Peyer's patch (tissue), 4 donors: ENCODE data around the gene HSP90AB1. TPM values are rescaled to one million over a fixed set of nuclear protein-coding genes. Genes with fewer than 3 reads are reported as not detected.

ENCODE experiments used
- DNase-seq, 3 donors: peaks; one replicate each; pipeline ENCODE4 v3.0.0-alpha.2; 2017 to 2019
- H3K27ac ChIP-seq, 4 donors: fragments of 200-600 bp; sonication (generic); one replicate each; pipeline ENCODE4 v1.5.1; 2016 to 2019
- H3K27me3 ChIP-seq, 2 donors: fragments of 200-600 bp; sonication (generic); one replicate each; pipeline ENCODE4 v1.5.1; 2019
- H3K36me3 ChIP-seq, 3 donors: fragments of 200-600 bp; sonication (generic); one replicate each; pipeline ENCODE4 v1.5.1; 2016 to 2019
- H3K4me1 ChIP-seq, 4 donors: fragments of 200-600 bp; sonication (generic); one replicate each; pipeline ENCODE4 v1.5.1; 2016 to 2019
- H3K4me3 ChIP-seq, 4 donors: fragments of 200-600 bp; sonication (generic); 1 replicate in 3 of 4; 2 replicates in 1 of 4; pipeline ENCODE4 v1.5.1; 2016 to 2019; ENCODE audit warnings: mild to moderate bottlenecking in 1 of 4
- H3K9me3 ChIP-seq, 4 donors: fragments of 200-600 bp; sonication (generic); one replicate each; pipeline ENCODE4 v1.5.1; 2016 to 2019; ENCODE audit warnings: mild to moderate bottlenecking in 1 of 4
- POLR2A ChIP-seq, 2 donors: fragments of 450-650 bp; IDR thresholded peaks; one replicate each; pipeline ENCODE4 v1.5.1; 2017; ENCODE audit warnings: antibody characterized with exemption in 2 of 2, mild to moderate bottlenecking in 2 of 2, moderate library complexity in 2 of 2
- total RNA-seq, 4 donors: library from RNA; depleted of rRNA; stranded (reverse); fragments of >200 nt; gene quantifications; one replicate each; pipeline ENCODE4 v1.1.0, GENCODE V29; 2016
- TF ChIP-seq, protein P1 (sequence below), 6 experiments: fragments of 450-650 bp in 4 of 6; fragments of 200-600 bp in 2 of 6; sonication (generic) in 1 of 6; IDR thresholded peaks; one replicate each; pipeline ENCODE4 v1.5.1; 2017 to 2019; ENCODE audit warnings: antibody characterized with exemption in 6 of 6, mild to moderate bottlenecking in 3 of 6, moderate library complexity in 1 of 6

HSP90AB1 gene
- total RNA-seq, 4 donors from 2014 or later: 181 to 330 (median 254) TPM

DNA sequence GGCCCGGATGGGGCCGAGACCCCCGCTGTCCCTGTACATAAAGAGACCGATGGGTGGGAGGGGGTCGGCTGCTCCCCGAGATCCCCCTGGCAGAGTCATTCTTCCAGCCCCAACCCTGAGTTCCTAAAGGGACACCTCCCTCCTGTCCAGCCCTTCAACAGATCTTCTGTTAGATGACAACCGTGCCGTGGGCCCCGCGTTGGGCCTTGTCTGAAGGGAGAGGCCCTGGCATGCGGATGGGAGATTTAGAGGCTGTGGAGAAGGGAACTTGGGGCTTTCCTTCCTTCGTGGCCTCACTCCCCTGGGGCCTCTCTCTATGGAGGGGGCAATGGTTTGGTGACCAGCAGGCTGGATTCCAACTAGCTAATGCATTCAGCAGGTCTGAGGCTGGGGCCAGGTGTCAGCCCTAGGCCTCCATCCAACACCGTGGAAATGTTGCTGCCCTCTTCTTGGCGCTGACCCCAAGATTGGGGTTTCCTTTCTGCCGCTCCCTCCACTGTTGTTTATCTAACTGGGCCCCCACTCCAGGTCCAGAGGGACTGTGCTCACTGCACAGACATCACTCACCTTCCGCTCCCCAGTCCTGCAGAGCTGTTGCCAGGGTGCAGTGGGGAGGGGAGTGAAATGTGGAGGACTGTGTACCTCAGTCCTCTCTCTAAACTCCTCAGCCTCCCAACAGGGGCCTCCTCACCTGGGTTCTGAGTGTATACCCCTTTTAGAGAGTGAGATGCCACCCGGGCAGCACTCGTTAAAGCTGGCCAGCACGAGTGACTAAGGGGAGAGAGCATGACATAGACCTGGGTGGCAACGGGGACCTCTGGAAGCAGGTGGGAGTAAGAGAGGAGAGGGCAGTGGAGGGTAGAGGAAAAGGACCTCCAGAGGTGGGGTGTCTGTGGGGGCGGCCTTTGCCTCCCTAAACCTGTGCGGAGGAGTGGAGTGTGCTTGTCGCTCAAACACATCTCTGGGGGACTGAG is 30.1 kb downstream of the HSP90AB1 start:
- Histone ChIP-seq H3K4me1 (peaks cover 0 to 12% (median 3%) of the 10 kb centered on the region in 4 donors), H3K9me3 (no peaks in the 10 kb centered on the region), H3K27ac (no peak overlapping the region), H3K36me3 (no peaks in the 10 kb centered on the region), H3K4me3 (no peak overlapping the region), H3K27me3 (peaks cover 0 to 13% of the 10 kb centered on the region in 2 donors)
- DNase-seq: no peak
- TF ChIP-seq POLR2A (IDR thresholded peaks at IDR 0.05): no peak
- TF ChIP-seq, protein P1, sequence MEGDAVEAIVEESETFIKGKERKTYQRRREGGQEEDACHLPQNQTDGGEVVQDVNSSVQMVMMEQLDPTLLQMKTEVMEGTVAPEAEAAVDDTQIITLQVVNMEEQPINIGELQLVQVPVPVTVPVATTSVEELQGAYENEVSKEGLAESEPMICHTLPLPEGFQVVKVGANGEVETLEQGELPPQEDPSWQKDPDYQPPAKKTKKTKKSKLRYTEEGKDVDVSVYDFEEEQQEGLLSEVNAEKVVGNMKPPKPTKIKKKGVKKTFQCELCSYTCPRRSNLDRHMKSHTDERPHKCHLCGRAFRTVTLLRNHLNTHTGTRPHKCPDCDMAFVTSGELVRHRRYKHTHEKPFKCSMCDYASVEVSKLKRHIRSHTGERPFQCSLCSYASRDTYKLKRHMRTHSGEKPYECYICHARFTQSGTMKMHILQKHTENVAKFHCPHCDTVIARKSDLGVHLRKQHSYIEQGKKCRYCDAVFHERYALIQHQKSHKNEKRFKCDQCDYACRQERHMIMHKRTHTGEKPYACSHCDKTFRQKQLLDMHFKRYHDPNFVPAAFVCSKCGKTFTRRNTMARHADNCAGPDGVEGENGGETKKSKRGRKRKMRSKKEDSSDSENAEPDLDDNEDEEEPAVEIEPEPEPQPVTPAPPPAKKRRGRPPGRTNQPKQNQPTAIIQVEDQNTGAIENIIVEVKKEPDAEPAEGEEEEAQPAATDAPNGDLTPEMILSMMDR (IDR thresholded peaks at IDR 0.05): no peak

GRCh38 chr6:44277763-44278162 is 30.9 kb downstream of the HSP90AB1 start:
- H3K36me3 ChIP-seq: no peaks in the 10 kb centered on the region
- H3K27ac ChIP-seq: no peak overlapping the region
- peaks cover 0 to 12% (median 3%) of the 10 kb centered on the region in 4 donors for H3K4me1 ChIP-seq
- H3K9me3 ChIP-seq: no peaks in the 10 kb centered on the region
- no peak for DNase-seq
- TF ChIP-seq, protein P1 (IDR thresholded peaks at IDR 0.05): no peak
- TF ChIP-seq POLR2A (IDR thresholded peaks at IDR 0.05): no peak
- no peak overlapping the region for H3K4me3 ChIP-seq
- peaks cover 0 to 13% of the 10 kb centered on the region in 2 donors for H3K27me3 ChIP-seq

DNA sequence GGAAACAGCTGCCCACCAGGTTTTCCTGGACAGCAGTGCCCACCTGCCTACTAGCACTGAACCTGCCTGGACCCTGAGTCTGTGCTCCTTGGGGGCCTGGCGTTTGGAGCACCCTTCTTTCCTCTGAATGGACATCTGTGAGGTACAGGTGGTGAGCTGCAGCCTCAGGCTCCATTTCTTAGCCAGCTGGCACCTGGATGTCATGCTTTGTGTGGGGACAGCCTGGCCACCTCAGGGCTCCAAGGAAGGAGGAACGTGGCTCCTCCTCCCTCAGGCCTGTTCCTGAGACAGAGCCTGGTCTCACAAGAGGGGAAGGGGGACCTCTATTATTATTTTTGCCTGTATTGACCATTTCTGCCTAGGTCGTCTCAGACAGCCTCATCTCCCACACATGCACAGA is 31.4 kb downstream of the HSP90AB1 start:
- DNase-seq: no peak
- H3K27me3 ChIP-seq: peaks cover 0 to 13% of the 10 kb centered on the region in 2 donors
- H3K36me3 ChIP-seq: no peaks in the 10 kb centered on the region
- no peaks in the 10 kb centered on the region for H3K9me3 ChIP-seq
- no peak overlapping the region for H3K27ac ChIP-seq
- peaks cover 0 to 12% (median 3%) of the 10 kb centered on the region in 4 donors for H3K4me1 ChIP-seq
- no peak overlapping the region for H3K4me3 ChIP-seq
- TF ChIP-seq POLR2A (IDR thresholded peaks at IDR 0.05): no peak
- TF ChIP-seq, protein P1 (IDR thresholded peaks at IDR 0.05): no peak

- H3K27me3 ChIP-seq: peaks cover 0 to 13% of the 10 kb centered on the region in 2 donors
- TF ChIP-seq, protein P1 (IDR thresholded peaks at IDR 0.05): no peak
- TF ChIP-seq POLR2A (IDR thresholded peaks at IDR 0.05): no peak
- no peaks in the 10 kb centered on the region for H3K36me3 ChIP-seq
- peaks cover 0 to 12% (median 3%) of the 10 kb centered on the region in 4 donors for H3K4me1 ChIP-seq
- H3K4me3 ChIP-seq: no peak overlapping the region
- DNase-seq: no peak
- H3K27ac ChIP-seq: no peak overlapping the region
- H3K9me3 ChIP-seq: no peaks in the 10 kb centered on the region
Measured at GRCh38 chr6:44278774-44279697, 32.1 kb downstream of the HSP90AB1 start.

- Histone ChIP-seq H3K27me3 (no peaks in the 10 kb centered on the region), H3K9me3 (no peaks in the 10 kb centered on the region), H3K4me1 (no peaks in the 10 kb centered on the region), H3K27ac (no peak overlapping the region), H3K36me3 (no peaks in the 10 kb centered on the region), H3K4me3 (no peak overlapping the region)
- DNase-seq: no peak
- TF ChIP-seq, protein P1 (IDR thresholded peaks at IDR 0.05): no peak
- TF ChIP-seq POLR2A (IDR thresholded peaks at IDR 0.05): no peak
Measured at GRCh38 chr6:44284121-44284520, 37.2 kb downstream of the HSP90AB1 start.
